Activated CD4-positive, alpha-beta T cell treated with anti-CD3 and anti-CD28 coated beads, Interleukin-2, Interleukin-6, amounts not matched to agents 100 ng/mL and 50 ng/mL, durations not matched to agents 16 hours and 8 hours (primary cell): ENCODE results near the gene CPB1.

Source experiments
- DNase-seq: peaks from one replicate; pipeline ENCODE4 v3.0.0-alpha.2; 2020

Gene CPB1

DNA sequence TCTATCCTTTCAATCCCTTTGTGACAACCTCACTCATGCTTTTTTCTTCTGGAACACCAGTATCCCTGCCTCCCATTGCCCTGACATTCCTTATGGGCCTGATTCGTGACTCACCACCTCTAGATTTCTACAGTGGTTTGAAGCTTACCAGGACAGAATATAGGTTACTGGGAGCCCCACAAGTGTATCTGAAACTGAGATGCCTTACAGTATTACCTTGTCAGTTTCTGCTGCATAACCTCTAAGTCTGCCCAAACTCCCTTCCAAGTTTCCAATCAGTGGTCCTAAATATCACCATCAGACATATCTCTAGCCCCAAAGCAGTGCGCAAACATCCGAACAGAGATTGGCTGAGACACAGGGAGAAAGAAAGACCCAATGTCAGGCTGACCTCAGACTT lies 5.6 kb downstream of the CPB1 start:
- DNase-seq = no peak

- no peak for DNase-seq
Measured at GRCh38 chr3:148839805-148840204, 12.2 kb downstream of the CPB1 start.

DNA sequence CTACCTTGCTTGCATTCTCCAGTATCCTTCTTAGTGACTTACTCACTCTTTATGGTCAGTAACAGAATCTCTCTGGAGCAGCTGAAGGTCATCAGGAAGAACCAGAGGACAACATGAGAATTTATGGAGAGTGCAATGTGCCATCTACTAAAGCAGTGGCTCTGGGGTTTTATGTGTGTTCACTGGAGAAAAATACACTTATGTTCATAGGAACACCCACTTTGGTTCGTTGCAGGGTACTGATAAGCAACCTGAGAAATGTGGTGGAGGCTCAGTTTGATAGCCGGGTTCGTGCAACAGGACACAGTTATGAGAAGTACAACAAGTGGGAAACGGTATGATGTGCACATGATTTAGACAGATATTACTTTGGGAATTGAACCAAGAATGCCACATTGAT lies 12.8 kb downstream of the CPB1 start:
- DNase-seq = no peak

GRCh38 chr3:148845756-148846395 lies 18.3 kb downstream of the CPB1 start:
- no peak for DNase-seq

DNA sequence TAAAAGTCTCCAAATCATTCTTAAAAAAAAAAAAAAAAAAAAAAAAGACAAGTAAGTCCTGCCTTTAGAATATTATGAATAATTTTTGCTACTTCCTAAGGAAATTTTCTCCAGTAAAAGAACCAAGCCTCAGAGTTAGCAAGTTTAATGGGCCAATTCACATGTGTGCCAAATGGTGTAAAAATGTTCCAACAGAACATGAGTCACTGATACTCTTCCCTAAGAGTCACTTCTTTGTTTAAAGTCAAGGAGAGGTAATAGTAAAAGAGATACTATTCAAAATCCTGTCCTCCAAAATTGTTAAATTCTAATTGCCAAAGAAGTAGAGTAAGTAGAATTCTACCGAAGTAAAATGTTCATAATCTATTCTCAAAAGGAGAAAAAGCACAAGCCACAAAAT lies 19.7 kb downstream of the CPB1 start:
- DNase-seq = no peak

DNA sequence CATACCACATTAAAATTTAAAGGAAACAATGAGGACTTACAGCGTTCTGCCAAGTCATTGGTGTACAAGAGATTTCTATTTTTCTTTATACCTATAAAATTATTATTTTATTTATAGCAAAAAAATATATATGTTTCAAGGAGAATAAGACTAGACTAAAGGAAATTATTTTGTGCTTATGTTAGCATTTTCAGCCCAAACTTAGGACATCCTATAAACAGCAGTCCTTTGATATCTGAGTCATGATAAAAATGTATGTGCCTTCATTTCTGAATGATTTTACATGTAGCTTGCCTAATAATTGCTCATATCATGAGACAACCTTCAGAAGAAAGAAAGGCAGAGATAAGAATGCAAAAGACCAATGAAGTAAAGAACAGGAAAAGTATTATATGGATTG lies 20.8 kb downstream of the CPB1 start:
- DNase-seq = no peak

GRCh38 chr3:148852271-148852992 lies 24.8 kb downstream of the CPB1 start:
- DNase-seq = no peak

GRCh38 chr3:148853076-148853475 lies 25.5 kb downstream of the CPB1 start:
- DNase-seq = no peak

GRCh38 chr3:148854061-148854460 lies 26.4 kb downstream of the CPB1 start:
- DNase-seq = no peak

DNA sequence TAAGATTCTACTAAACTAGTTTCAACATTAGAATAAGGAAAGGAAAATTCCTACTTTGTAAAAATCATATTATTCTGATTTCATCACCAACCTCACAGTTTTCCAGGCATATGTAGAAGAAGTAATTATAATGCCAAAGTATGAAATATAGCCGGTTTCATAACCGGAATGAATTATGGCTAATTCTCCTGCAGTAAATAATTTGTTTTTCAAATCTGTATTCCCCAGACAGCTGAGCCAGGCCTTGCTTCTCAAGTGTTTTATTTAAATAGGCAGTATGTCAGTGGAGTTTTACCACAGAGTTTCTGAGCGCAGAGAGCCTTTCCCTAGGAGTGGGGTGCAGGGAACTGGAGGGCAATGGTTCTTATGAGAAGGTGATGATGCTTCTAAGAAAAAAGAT lies 28.8 kb downstream of the CPB1 start:
- no peak for DNase-seq

- no peak for DNase-seq
Measured at GRCh38 chr3:148857316-148857715, 29.7 kb downstream of the CPB1 start.

- DNase-seq = peak; percentile 42
Measured at GRCh38 chr3:148861277-148861869, 33.8 kb downstream of the CPB1 start.

- no peak for DNase-seq
Measured at GRCh38 chr3:148863297-148863696, 35.7 kb downstream of the CPB1 start.

DNA sequence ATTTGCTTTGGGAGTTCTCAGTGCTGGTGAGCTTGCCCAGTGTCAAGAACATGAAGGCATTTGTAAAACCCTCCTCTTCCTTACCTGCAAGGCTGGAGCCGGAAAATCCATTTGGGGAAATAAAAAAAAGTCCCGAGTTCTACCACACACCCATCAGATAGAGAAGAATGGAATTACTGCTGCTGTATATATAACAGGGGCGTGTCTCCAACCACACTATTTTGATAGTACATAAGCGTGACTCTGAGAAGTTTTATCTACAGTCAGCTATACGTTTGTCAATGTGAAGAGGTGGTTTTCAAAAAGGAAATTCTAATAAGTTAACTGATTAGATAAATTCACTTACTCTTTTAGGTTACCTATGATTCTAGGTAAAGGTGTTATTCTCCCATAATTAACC lies 36.2 kb downstream of the CPB1 start:
- no peak for DNase-seq

DNA sequence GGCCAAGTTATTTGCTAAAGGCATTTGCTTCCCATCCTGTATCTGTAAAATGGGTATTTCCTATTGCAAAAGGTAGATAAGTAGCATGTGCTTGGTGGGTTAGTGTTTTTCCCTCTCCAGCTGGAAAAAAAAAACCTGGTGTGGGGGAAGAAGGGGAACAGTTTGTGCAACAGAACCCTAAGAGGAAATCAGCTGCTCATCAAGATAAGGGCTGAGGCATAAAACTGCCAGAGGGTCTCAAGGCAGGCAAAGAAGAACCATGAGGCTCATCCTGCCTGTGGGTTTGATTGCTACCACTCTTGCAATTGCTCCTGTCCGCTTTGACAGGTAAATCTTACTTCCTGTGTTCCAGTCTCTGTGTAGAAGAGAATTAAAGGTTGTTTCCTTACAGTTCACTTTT lies 37.4 kb downstream of the CPB1 start, which contains the start of gene CPA3:
TSS of gene CPA3 (plus strand) at position 248 of the 400 bp plus-strand sequence. CDS start at position 260, 12 bp downstream.
- DNase-seq = no peak

DNA sequence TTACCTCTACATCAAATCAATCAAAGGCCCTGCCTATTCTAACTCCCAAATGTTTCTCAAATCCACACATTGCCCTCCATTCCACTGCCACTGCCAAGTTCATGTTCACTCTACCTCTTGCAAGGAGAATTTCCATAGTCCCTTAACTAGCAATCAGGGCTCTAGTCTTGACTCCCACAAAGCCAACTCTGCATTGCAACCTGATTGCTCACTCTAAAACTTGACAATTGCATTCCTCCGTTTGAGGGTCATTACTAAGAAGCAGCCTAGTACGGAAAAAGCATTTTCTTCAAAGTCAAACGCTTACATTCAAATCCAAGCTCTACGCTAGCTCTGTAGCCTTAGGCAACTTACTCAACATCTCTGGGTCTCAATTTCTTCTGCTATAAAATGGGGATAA lies 38.6 kb downstream of the CPB1 start:
- no peak for DNase-seq

DNA sequence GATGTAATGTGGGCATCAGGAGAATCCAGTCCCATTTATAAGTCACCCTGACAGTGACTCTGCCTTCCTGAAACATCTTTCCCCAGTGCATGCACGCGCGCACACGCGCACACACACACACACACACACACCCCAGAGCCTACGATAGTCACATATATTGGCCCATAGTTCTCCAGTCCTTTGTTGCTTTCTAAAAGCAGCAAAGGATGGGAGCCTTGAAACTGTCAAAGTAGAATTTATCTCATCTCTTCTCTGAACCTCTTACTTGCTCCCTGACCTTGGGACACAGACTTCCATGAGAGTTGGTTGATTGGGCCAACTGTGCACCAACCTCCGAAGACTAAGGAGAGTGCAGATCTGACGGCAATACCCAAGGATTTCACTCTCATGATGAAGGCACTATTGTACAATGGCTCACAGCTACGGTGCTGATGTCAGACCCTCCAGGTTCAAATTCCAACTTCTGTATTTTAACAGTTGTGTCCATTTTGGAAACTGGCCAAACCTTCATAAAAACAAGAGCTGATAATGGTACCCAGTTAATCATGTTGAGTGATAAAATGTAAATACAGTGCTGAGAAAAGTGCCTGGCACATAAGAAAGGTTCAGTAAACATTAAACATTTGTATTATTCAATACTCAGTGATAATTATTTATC lies 45.8 kb downstream of the CPB1 start:
- DNase-seq = no peak

DNA sequence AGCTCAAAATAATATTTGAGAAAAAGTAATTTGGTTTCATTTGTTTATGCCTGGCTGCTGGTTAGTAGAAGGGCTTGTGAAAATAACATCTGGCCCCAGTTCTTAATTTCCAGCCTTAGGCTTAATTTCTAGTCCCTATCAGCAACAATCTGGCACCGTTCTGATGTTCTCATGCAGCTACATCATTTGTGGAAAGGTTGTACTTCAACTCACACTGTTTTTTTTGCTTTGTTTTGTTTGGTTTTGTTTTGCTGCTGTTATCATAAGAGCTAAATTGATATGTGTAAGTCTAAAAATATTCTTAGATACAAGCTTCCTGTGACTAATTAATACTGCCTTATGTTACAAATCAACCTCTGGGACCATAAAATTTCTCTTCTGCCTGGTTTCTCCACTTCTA lies 46.4 kb downstream of the CPB1 start:
- no peak for DNase-seq

DNA sequence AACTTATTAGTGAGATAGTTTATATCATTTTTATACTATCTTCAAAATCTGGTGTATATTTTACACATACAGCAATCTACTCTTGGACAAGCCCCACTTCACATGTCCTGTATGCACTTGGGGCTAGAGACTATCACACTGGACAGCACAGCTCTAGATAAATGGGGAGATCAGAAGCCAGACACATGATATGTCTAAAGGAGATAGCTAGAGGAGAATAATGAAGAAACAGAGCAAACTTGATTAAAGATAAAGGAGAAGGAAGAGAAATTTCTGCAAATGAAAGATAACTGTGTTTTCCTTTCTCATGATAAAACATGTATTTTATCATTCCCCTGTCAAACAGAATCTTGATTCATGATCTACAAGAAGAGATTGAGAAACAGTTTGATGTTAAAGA lies 50.5 kb downstream of the CPB1 start:
- no peak for DNase-seq

DNA sequence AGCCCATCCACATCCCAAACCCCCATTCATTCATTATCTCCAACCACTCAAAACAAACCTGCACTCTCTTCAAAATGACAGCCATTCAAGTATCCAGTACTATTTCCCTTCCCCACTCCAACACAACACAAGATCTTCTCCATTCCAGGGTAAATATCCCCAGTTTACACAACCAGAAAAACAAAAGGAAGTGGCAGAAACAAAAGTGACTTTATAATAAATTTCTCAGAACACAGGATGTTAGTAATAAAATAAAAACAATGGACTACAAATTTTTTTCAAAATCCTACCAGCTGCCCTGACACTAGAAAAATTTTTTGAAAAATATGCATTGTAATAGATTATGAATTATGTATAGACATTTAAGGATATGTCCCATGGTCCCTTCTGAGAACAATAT lies 51.6 kb downstream of the CPB1 start:
- no peak for DNase-seq

GRCh38 chr3:148880681-148881080 lies 53.1 kb downstream of the CPB1 start:
- peak; percentile 1 for DNase-seq

- DNase-seq = no peak
Measured at GRCh38 chr3:148881286-148881685, 53.7 kb downstream of the CPB1 start.

DNA sequence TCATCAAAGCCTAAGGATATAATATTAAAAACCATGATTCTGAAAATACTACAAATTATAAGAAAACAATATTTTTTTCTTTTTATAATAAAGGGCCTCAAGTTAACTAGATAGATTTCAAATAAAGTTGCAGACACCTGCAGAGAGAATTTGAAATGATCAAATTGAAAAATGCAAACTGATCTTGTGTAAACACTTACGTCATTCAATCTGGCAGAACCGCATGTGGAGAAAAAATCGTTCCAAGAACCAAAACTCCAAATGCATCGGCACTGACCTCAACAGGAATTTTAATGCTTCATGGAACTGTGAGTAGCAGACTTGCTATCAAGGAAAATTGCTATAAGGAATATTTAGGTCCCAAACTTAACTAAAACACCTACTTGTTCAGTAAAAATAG lies 54.7 kb downstream of the CPB1 start:
- no peak for DNase-seq

DNA sequence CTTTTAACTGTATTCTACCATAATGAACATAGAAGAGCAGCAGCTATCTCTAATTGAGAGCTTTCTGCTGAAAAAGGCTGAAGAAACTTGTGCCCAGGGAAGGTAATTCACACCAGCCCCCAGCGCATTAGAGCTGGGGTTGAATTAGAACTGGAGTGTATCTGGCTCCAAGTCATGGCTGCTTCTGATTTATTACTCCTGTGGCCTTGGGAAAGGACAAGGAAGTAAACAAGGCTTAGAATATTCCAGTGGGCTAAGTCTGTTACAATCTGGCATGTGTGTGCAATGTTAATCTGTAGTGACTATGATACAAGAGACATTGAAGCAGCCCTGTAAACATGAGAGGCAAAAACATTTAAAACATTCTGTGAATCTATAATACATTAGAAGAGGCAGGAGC lies 55.6 kb downstream of the CPB1 start:
- no peak for DNase-seq
